Ascending aorta (tissue), 2 donors: ENCODE data around the gene TRIM28. TPM values are rescaled to one million over a fixed set of nuclear protein-coding genes. Genes with fewer than 3 reads are reported as not detected.
"Not testable (repeated sequence)": the region's sequence is repeated elsewhere in the genome, so short reads cannot be mapped to it uniquely, and the experiment has no call there.

Experiments used
- DNase-seq, 2 donors: peaks; one replicate each; pipeline ENCODE4 v3.0.0-alpha.2; 2019; ENCODE audit warnings: low spot score in 2 of 2
- H3K27ac ChIP-seq, 2 donors: fragments of 200-600 bp; sonication (generic); one replicate each; pipeline ENCODE4 v1.5.1; 2016 to 2017; ENCODE audit warnings: mild to moderate bottlenecking in 1 of 2
- H3K27me3 ChIP-seq: fragments of 200-600 bp; sonication (generic); one replicate; pipeline ENCODE4 v1.5.1; 2017
- H3K36me3 ChIP-seq, 2 donors: fragments of 200-600 bp; sonication (generic); one replicate each; pipeline ENCODE4 v1.5.1; 2016
- H3K4me1 ChIP-seq, 2 donors: fragments of 200-600 bp; sonication (generic); one replicate each; pipeline ENCODE4 v1.5.1; 2016 to 2017; ENCODE audit warnings: mild to moderate bottlenecking in 1 of 2
- H3K4me3 ChIP-seq, 2 donors: fragments of 200-600 bp; sonication (generic); one replicate each; pipeline ENCODE4 v1.5.1; 2016 to 2017; ENCODE audit warnings: mild to moderate bottlenecking in 1 of 2
- H3K9me3 ChIP-seq, 2 donors: fragments of 200-600 bp; sonication (generic); one replicate each; pipeline ENCODE4 v1.5.1; 2016
- intact Hi-C: fragments of 100-400 bp; cut with DNase I; formaldehyde crosslinking; loops from one replicate; pipeline ENCODE4 v1.15.1; 2023
- total RNA-seq: library from RNA; depleted of rRNA; stranded (reverse); fragments of >200 nt; gene quantifications from one replicate; pipeline ENCODE4 v1.1.0, GENCODE V29; 2016
- TF ChIP-seq, protein P1 (sequence below), 3 experiments: fragments of 200-600 bp in 2 of 3; fragments of 450-650 bp in 1 of 3; sonication (generic) in 2 of 3; IDR thresholded peaks; one replicate each; pipeline ENCODE4 v1.5.1; 2016 to 2019; ENCODE audit warnings: antibody characterized with exemption in 3 of 3, mild to moderate bottlenecking in 1 of 3, moderate library complexity in 1 of 3

TRIM28 gene
- total RNA-seq, 1 donor from 2014 or later: 222 TPM

GRCh38 chr19:58572818-58573657 lies 29.2 kb downstream of the TRIM28 start, which contains the start of gene MZF1:
Gene MZF1 (minus strand): TSS chr19:58573335. CDS start chr19:58571389, 1,946 bp downstream.
- Histone ChIP-seq H3K36me3 (peaks cover 3% of the 10 kb centered on the region in 2 donors), H3K4me3 (peak within 1 kb of the TSS; percentile 81 to 92), H3K9me3 (no peaks in the 10 kb centered on the region), H3K27me3 (no peaks in the 10 kb centered on the region), H3K27ac (peak within 1 kb of the TSS; percentile 95 to 98), H3K4me1 (peaks cover 4 to 20% of the 10 kb centered on the region in 2 donors)
- peak; percentile 100 for DNase-seq
- intact Hi-C loops: loop anchor here (1.0 kb wide), 3 partner anchors 14 to 54 kb away; partner anchors contain the start of genes TRIM28 and ZBTB45
- TF ChIP-seq, protein P1, sequence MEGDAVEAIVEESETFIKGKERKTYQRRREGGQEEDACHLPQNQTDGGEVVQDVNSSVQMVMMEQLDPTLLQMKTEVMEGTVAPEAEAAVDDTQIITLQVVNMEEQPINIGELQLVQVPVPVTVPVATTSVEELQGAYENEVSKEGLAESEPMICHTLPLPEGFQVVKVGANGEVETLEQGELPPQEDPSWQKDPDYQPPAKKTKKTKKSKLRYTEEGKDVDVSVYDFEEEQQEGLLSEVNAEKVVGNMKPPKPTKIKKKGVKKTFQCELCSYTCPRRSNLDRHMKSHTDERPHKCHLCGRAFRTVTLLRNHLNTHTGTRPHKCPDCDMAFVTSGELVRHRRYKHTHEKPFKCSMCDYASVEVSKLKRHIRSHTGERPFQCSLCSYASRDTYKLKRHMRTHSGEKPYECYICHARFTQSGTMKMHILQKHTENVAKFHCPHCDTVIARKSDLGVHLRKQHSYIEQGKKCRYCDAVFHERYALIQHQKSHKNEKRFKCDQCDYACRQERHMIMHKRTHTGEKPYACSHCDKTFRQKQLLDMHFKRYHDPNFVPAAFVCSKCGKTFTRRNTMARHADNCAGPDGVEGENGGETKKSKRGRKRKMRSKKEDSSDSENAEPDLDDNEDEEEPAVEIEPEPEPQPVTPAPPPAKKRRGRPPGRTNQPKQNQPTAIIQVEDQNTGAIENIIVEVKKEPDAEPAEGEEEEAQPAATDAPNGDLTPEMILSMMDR (IDR thresholded peaks at IDR 0.05): no peak

DNA sequence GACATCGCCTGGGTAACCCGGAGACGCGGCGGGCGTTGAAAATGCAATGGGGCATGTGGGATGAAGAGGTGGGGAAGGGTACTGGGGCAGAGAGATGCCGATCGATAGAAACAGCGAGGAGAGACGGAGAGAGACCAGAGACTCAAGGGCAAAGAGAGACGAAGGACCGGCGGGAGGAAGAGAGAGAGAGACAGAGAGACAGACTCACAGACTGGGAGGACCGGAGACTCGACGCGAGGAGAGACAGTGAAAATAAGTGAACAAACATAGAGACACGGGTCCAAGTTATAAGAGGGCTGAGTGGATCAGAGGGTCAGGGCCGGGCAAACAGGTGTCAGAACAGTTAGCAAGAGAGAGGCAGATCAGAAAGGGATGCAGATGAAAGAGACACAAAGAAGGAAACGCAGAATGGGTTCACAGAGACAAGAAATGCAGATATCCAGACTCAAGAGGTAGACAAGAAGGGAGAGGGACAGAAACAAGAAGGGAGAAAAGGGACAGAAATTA lies 29.8 kb downstream of the TRIM28 start:
- H3K4me3 ChIP-seq: peak overlapping the region; percentile 81 to 92
- no peaks in the 10 kb centered on the region for H3K27me3 ChIP-seq
- peak overlapping the region; percentile 95 to 98 for H3K27ac ChIP-seq
- no peaks in the 10 kb centered on the region for H3K9me3 ChIP-seq
- peaks cover 3% of the 10 kb centered on the region in 2 donors for H3K36me3 ChIP-seq
- intact Hi-C loops: loop anchor here (1.0 kb wide), 2 partner anchors 14 to 29 kb away; partner anchors contain the start of gene TRIM28
- TF ChIP-seq, protein P1 (IDR thresholded peaks at IDR 0.05): no peak
- no peak for DNase-seq
- H3K4me1 ChIP-seq: peaks cover 4 to 20% of the 10 kb centered on the region in 2 donors

DNA sequence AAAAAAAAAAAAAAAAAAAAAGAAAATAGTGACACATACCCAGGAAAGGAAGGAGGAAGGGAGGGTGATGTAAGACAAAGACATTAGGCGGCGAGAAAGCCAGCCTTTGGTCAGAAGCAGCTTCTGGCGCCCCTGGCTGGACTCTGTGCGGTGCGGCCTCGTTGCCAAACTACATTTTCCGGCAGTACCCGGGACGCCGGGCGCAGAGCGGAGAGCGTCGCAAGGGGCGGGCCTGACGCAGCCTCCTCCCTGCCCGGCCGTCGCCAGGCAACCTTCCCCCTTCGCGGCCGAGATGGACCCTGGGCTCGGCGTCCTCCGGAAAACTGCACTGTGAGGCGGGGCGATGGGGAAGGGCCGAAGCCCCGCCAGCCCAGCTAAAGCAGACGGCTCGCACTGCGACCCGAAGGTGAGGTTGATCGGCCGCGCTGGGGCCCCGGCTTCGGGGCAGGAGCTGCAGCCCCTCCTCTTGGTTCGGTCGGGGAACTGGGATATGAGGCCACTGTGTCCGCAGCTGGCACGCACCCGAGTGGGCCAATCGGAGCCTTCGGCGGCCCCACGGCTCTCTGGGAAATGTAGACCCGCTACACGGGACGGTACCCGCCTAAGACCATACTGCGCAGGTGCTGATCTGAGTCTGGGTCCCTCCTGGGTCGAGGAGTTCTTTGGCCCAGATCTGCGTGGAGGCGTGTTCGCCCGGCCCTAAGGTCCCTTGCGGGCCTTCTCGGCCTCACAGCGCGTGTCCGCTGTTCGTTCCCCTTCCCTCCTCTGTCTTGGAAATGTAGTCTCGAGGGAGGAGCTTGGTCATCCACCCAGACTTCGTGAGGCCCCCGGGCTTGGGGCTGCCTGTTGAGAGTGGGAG lies 31.5 kb downstream of the TRIM28 start:
- H3K4me3 ChIP-seq: peak overlapping the region; percentile 67 to 81
- TF ChIP-seq, protein P1 (IDR thresholded peaks at IDR 0.05): no peak
- intact Hi-C loops: loop anchor here (1.0 kb wide), 1 partner anchor 76 kb away; no protein-coding TSS in a partner anchor
- peak; percentile 77 to 96 for DNase-seq
- peaks cover 4 to 20% of the 10 kb centered on the region in 2 donors for H3K4me1 ChIP-seq
- no peaks in the 10 kb centered on the region for H3K36me3 ChIP-seq
- H3K9me3 ChIP-seq: no peaks in the 10 kb centered on the region
- H3K27ac ChIP-seq: peak overlapping the region; percentile 95 to 98
- no peaks in the 10 kb centered on the region for H3K27me3 ChIP-seq

GRCh38 chr19:58577581-58577980 lies 33.7 kb downstream of the TRIM28 start:
- H3K4me3 ChIP-seq, H3K27ac ChIP-seq, H3K9me3 ChIP-seq, H3K27me3 ChIP-seq, intact Hi-C loops: not testable (repeated sequence)
- DNase-seq: peak in 1 of 2 donors; percentile 27
- peaks cover 0 to 19% of the 10 kb centered on the region in 2 donors for H3K4me1 ChIP-seq
- peaks cover 10 to 12% of the 10 kb centered on the region in 2 donors for H3K36me3 ChIP-seq

DNA sequence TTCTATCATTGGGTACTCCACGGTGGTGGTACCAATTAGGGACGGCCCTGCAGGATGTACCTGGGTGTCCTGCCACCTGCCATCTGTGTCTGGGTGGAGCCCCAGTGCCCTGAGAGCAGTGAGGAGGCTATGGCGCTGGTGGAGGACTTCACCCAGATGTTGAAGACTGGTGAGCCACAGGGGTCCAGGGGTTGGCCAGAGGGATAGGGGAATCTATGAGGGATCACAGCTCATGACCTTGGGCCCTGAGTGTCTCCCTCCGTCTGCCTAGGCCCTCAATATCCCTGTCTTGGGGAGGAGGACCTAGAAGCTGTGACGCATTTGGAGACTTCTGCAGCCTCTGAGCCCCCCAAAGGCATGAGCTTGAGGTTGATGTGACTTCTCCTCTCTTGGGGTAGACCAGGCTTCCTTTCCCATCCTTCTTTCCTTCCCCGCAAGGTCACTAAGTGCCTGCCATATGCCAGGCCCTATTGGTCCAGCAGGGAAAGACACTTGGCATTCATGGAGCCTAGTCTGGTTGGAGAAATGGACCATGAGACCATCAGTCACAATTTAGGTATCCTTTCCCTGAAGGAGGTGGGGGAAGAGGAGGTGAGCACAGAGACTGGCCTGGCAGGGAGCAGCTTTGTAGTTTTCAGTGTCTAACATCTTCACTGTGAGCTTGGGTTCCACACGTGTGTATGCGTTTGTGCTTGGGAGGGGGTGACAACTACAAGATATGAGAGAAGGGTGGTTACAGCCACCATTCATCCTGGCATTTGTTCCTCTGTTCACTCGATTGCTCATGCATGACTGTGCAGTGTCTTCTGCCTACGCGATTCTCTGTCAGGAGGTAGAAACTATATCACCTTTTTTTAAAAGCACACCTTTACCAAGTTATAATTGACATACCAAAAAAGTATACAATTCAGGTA lies 34.4 kb downstream of the TRIM28 start:
- intact Hi-C loops: no loop called here
- TF ChIP-seq, protein P1 (IDR thresholded peaks at IDR 0.05): no peak
- H3K4me1 ChIP-seq: peaks cover 0 to 19% of the 10 kb centered on the region in 2 donors
- no peaks in the 10 kb centered on the region for H3K9me3 ChIP-seq
- DNase-seq: peak in 1 of 2 donors; percentile 58
- H3K4me3 ChIP-seq: no peak overlapping the region
- peaks cover 16 to 19% of the 10 kb centered on the region in 2 donors for H3K36me3 ChIP-seq
- H3K27ac ChIP-seq: no peak overlapping the region
- H3K27me3 ChIP-seq: no peaks in the 10 kb centered on the region
